Transverse colon (tissue), 4 donors: ENCODE measurements around the gene PRKG1.

Experiments
- POLR2A ChIP-seq: fragments of 450-650 bp; IDR thresholded peaks from one replicate; pipeline ENCODE4 v1.6.1; 2016; ENCODE audit warnings: antibody characterized with exemption, mild to moderate bottlenecking, moderate library complexity
- POLR2AphosphoS5 ChIP-seq, 3 donors: sonication (generic); formaldehyde crosslinking; IDR thresholded peaks; one replicate each; pipeline ENCODE4 v1.6.1; 2016; ENCODE audit warnings: antibody characterized with exemption in 3 of 3
- TF ChIP-seq, protein P1 (sequence below), 5 experiments: fragments of 200-600 bp in 3 of 5; fragments of 450-650 bp in 2 of 5; sonication (generic) in 3 of 5; IDR thresholded peaks; 1 replicate in 2 of 5; 2 replicates in 3 of 5; pipeline ENCODE4 v1.5.1; 2016 to 2017; ENCODE audit warnings: antibody characterized with exemption in 5 of 5, inconsistent platforms in 3 of 5, mild to moderate bottlenecking in 2 of 5, moderate library complexity in 1 of 5

DNA sequence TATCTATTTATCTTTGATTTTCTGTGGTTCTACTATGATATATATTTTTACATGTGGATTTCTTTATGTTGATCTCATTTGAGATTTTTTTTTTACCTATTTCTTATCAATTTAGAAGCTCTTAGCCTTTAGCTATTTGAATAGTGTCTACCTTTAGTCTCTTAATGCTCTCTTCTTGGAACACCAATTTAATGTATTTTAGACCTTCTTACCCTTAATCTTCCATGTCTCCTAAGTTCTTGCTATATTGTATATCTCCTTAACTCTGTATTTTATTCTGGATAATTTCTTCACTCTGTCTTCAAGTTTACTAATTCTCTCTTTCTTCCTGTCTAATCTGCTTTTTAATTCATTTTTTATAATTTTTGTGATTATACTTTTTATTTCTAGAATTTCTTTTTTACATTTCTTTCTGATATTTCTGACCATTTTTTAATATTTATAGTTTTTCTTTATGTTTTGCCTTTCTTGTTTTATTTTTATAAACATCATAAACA is 597.8 kb downstream of the PRKG1 start:
- TF ChIP-seq, protein P1, sequence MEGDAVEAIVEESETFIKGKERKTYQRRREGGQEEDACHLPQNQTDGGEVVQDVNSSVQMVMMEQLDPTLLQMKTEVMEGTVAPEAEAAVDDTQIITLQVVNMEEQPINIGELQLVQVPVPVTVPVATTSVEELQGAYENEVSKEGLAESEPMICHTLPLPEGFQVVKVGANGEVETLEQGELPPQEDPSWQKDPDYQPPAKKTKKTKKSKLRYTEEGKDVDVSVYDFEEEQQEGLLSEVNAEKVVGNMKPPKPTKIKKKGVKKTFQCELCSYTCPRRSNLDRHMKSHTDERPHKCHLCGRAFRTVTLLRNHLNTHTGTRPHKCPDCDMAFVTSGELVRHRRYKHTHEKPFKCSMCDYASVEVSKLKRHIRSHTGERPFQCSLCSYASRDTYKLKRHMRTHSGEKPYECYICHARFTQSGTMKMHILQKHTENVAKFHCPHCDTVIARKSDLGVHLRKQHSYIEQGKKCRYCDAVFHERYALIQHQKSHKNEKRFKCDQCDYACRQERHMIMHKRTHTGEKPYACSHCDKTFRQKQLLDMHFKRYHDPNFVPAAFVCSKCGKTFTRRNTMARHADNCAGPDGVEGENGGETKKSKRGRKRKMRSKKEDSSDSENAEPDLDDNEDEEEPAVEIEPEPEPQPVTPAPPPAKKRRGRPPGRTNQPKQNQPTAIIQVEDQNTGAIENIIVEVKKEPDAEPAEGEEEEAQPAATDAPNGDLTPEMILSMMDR (IDR thresholded peaks at IDR 0.05): no peak
- TF ChIP-seq POLR2A (no peak), POLR2AphosphoS5 (IDR thresholded peaks at IDR 0.05) (no peak)
